Progenitor cell of endocrine pancreas (in vitro differentiated cells): Measurements from ENCODE around the gene MCMBP. TPM values are rescaled to one million over a fixed set of nuclear protein-coding genes. Genes with fewer than 3 reads are reported as not detected.

Source experiments
- DNase-seq: peaks from one replicate; pipeline ENCODE4 v3.0.0; 2021; ENCODE audit warnings: low spot score; ENCODE audit not compliant: unreplicated experiment
- H3K27ac Mint-ChIP-seq: 2 replicates; pipeline ENCODE4 v1.8.0; 2021; ENCODE audit warnings: mild to moderate bottlenecking, moderate library complexity, mixed read lengths
- H3K27me3 Mint-ChIP-seq: 2 replicates; pipeline ENCODE4 v1.8.0; 2021; ENCODE audit warnings: mixed read lengths
- H3K36me3 Mint-ChIP-seq: 2 replicates; pipeline ENCODE4 v1.8.0; 2022; ENCODE audit warnings: mixed read lengths; ENCODE audit not compliant: insufficient read depth
- H3K4me1 Mint-ChIP-seq: 2 replicates; pipeline ENCODE4 v1.8.0; 2021; ENCODE audit warnings: low read depth, mixed read lengths
- H3K4me3 Mint-ChIP-seq: 2 replicates; pipeline ENCODE4 v1.8.0; 2021; ENCODE audit warnings: low read depth, mild to moderate bottlenecking, moderate library complexity, mixed read lengths
- H3K9me3 Mint-ChIP-seq: 2 replicates; pipeline ENCODE4 v1.8.0; 2021; ENCODE audit warnings: low read depth, mixed read lengths
- total RNA-seq: library from RNA; stranded (reverse); gene quantifications from 2 replicates; pipeline ENCODE4 v1.2.1, GENCODE V29; 2021
- TF ChIP-seq, protein P1 (sequence below): fragments of 200-600 bp; sonication (generic); IDR thresholded peaks from one replicate; pipeline ENCODE4 v1.5.0; 2021; ENCODE audit warnings: antibody characterized with exemption, mild to moderate bottlenecking; ENCODE audit not compliant: unreplicated experiment

Gene MCMBP
- total RNA-seq, 1 donor from 2014 or later: 44.9 TPM

DNA sequence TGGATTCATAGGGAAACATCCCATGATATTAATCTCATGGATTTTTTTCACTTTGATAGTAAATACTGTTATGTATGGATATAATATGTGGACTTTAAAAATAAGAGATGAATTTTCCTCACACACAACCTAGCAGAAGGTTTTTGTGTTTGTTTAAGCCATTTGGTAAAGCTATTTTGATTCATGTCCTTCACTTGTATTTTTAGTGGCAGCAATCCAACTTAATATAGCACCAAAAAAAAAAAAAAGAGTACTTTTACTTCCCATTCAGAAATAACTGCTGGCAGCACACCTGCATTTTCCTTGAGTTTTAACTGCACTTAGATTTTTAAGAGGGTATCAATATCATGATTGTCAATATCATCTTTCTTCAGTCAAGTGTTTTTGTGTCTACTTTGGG is 60.0 kb downstream of the MCMBP start:
- Mint-ChIP-seq H3K4me1 (no peaks in the 10 kb centered on the region), H3K27ac (no peak overlapping the region), H3K9me3 (no peaks in the 10 kb centered on the region), H3K27me3 (no peaks in the 10 kb centered on the region), H3K4me3 (no peak overlapping the region), H3K36me3 (peaks cover 12% of the 10 kb centered on the region)
- TF ChIP-seq, protein P1, sequence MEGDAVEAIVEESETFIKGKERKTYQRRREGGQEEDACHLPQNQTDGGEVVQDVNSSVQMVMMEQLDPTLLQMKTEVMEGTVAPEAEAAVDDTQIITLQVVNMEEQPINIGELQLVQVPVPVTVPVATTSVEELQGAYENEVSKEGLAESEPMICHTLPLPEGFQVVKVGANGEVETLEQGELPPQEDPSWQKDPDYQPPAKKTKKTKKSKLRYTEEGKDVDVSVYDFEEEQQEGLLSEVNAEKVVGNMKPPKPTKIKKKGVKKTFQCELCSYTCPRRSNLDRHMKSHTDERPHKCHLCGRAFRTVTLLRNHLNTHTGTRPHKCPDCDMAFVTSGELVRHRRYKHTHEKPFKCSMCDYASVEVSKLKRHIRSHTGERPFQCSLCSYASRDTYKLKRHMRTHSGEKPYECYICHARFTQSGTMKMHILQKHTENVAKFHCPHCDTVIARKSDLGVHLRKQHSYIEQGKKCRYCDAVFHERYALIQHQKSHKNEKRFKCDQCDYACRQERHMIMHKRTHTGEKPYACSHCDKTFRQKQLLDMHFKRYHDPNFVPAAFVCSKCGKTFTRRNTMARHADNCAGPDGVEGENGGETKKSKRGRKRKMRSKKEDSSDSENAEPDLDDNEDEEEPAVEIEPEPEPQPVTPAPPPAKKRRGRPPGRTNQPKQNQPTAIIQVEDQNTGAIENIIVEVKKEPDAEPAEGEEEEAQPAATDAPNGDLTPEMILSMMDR: no peak
- no peak for DNase-seq

DNA sequence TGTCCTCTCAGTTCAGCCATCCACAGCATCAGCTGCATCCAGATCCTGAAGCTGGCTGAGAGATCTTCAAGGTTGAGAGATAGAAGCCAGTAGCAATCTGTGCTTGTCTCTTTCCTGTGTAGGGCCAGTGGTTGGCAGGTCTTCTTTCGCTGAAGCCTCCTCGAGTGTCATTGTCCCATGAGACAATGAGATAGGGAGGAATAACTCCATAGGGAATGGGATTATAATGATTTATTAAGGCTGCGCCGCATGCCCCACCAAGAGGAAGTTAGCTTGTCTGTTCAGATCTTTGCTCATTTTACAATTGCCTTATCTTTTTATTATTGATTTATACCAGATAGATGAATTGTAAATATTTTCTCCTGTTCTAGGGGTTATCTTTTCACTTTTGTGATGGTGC is 61.5 kb downstream of the MCMBP start:
- no peaks in the 10 kb centered on the region for H3K9me3 Mint-ChIP-seq
- no peaks in the 10 kb centered on the region for H3K27me3 Mint-ChIP-seq
- no peaks in the 10 kb centered on the region for H3K4me1 Mint-ChIP-seq
- H3K4me3 Mint-ChIP-seq: no peak overlapping the region
- TF ChIP-seq, protein P1: no peak
- no peak overlapping the region for H3K27ac Mint-ChIP-seq
- no peak for DNase-seq
- H3K36me3 Mint-ChIP-seq: peaks cover 12% of the 10 kb centered on the region

DNA sequence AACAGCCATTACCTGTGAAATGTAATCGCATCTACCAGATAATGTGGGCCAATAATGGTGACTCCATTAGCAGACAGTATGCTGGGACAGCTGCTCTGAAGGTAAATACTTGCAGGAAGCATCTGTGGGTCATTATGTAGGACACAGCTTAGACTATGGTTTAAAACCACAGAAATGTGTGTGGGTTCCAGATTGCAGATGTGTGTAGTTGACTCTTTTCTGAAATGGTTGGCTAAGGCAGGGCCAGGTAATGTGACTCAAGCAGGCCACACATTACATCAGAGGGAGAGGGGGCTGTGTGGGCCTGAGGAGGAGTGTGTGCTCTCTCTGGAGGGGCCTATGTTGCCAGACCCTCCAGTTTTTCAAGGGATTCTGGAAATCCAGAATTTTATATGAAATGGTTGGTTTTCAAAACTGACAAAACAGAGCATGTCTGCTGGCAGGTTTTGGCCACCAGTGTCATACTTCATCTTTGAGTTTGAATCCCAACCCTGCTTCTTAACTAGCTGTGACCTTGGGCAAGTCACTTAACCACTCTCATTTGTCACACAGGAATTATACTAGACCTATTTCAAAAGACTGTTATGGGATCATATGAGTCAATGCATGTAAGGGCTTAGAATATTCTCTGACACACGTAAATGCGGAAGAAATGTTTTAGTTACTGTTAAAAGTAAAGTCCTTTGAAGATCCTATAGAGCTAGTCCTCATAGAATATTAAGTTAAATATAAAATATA is 64.5 kb downstream of the MCMBP start:
- Mint-ChIP-seq H3K9me3 (no peaks in the 10 kb centered on the region), H3K4me3 (no peak overlapping the region), H3K27ac (no peak overlapping the region), H3K27me3 (no peaks in the 10 kb centered on the region), H3K36me3 (peaks cover 8% of the 10 kb centered on the region), H3K4me1 (no peaks in the 10 kb centered on the region)
- no peak for DNase-seq
- TF ChIP-seq, protein P1: no peak

DNA sequence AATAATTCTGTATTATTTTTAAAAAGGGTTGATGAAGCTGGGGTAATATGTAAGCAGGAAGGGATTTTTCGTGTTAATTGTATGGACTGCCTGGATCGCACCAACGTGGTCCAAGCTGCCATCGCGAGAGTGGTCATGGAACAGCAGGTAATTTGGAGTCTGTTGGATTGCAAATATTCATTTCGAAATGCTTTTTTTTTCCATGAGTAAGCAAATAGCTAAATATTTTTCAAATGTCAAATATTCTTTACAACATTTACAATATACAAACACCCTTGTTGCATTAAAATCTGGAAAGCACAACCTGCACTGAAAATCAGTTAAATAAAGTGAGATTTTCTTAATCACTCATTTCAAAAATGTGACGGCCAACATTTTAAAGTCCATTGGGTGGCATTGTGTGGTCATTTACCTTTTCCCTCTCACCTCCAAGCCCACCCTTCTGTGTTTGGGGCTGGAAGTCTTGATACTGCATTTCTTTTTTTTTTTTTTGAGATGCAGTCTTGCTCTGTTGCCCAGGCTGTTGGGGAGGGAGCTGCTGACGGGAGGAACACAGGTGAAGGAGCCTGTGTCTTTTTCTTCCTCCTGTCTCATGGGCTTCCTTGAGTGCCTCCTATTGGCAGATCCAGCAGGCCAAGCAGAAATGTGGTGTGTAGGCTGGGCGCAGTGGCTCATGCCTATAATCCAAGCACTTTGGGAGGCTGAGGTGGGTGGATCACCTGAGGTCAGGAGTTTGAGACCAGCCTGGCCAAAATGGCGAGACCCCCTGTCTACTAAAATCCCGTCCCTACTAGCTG is 66.1 kb downstream of the MCMBP start:
- DNase-seq: no peak
- Mint-ChIP-seq H3K36me3 (peaks cover 8% of the 10 kb centered on the region), H3K27ac (no peak overlapping the region), H3K9me3 (no peaks in the 10 kb centered on the region), H3K27me3 (no peaks in the 10 kb centered on the region), H3K4me3 (no peak overlapping the region), H3K4me1 (no peaks in the 10 kb centered on the region)
- TF ChIP-seq, protein P1: no peak

DNA sequence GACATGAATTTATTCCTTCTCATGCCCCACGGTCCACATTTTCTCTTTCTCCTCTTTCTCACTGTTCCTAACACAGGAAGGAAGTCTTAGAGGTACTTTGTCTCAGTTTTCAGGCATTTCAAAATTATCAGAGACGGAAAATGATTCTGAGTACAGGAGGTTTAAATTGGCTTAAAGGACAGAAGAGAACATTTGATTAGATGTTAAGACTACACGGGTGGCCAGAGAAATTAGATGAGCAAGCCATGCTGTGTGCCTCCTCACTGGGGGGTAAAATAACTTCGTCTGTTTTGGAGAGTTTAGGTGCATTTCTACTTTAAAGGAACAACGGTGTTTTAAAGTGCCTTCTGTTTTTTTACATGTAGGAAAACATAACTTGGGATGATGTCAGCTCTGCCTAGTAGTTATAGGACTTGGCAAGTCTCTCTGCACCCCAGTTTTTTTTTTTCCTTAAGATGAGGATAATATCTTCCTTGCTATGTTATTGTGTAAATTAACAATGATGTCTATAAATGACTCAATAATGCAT is 66.9 kb downstream of the MCMBP start:
- TF ChIP-seq, protein P1: no peak

More for the DNA sequence above, 66.9 kb downstream of the MCMBP start:
- DNase-seq: no peak
- Mint-ChIP-seq H3K9me3 (no peaks in the 10 kb centered on the region), H3K4me3 (no peak overlapping the region), H3K4me1 (no peaks in the 10 kb centered on the region), H3K27ac (no peak overlapping the region), H3K36me3 (peaks cover 8% of the 10 kb centered on the region), H3K27me3 (no peaks in the 10 kb centered on the region)
